HG03139 (cell line): ENCODE data around the gene TBL3.
"Not testable (repeated sequence)": the region's sequence is repeated elsewhere in the genome, so short reads cannot be mapped to it uniquely, and the experiment has no call there.

ENCODE experiments used
- ATAC-seq: cut with Tn5 transposase; IDR thresholded peaks from one replicate; pipeline ENCODE4 v1.9.1; 2021; ENCODE audit not compliant: unreplicated experiment

TBL3 gene

GRCh38 chr16:1998852-1999801 lies 27.3 kb downstream of the TBL3 start:
- no peak for ATAC-seq

- ATAC-seq: no peak
These were observed 28.1 kb downstream of the TBL3 start for GRCh38 chr16:1999866-2000514.

GRCh38 chr16:2001035-2001434 lies 29.2 kb downstream of the TBL3 start:
- ATAC-seq: no peak

GRCh38 chr16:2001456-2002355 lies 29.9 kb downstream of the TBL3 start:
- ATAC-seq: no peak

GRCh38 chr16:2002406-2003230 lies 30.8 kb downstream of the TBL3 start:
- no peak for ATAC-seq

GRCh38 chr16:2003231-2003826 lies 31.5 kb downstream of the TBL3 start:
- ATAC-seq: no peak

GRCh38 chr16:2003827-2004641 lies 32.2 kb downstream of the TBL3 start:
- ATAC-seq: no peak

- ATAC-seq: no peak
These were observed 33.1 kb downstream of the TBL3 start for GRCh38 chr16:2004795-2005517.

- no peak for ATAC-seq
These were observed 33.8 kb downstream of the TBL3 start for GRCh38 chr16:2005646-2006045.

- no peak for ATAC-seq
These were observed 34.5 kb downstream of the TBL3 start for GRCh38 chr16:2006317-2006716.

- no peak for ATAC-seq
These were observed 35.4 kb downstream of the TBL3 start for GRCh38 chr16:2007081-2007836.

GRCh38 chr16:2008009-2008526 lies 36.2 kb downstream of the TBL3 start:
- ATAC-seq: no peak

GRCh38 chr16:2008631-2009163 lies 36.8 kb downstream of the TBL3 start:
- no peak for ATAC-seq

GRCh38 chr16:2009164-2009711 lies 37.4 kb downstream of the TBL3 start:
- ATAC-seq: peak; percentile 23

- ATAC-seq: peak; percentile 79
These were observed 38.1 kb downstream of the TBL3 start, which contains the start of gene ZNF598 for GRCh38 chr16:2009791-2010510. ZNF598 (minus strand) TSS chr16:2009821.

- not testable (repeated sequence) for ATAC-seq
These were observed 39.9 kb downstream of the TBL3 start for GRCh38 chr16:2011726-2012125.
